ENCODE measurements around the gene AKR1D1.

AKR1D1 gene

GRCh38 chr7:138158739-138159528 lies 82.7 kb downstream of the AKR1D1 start:
- TF ChIP-seq CTCF (IDR thresholded peaks at IDR 0.05; ENCODE audit: low read depth, low read length): no peak

GRCh38 chr7:138161600-138162081 lies 85.4 kb downstream of the AKR1D1 start:
- peak; percentile 60 for TF ChIP-seq CTCF (IDR thresholded peaks at IDR 0.05; ENCODE audit: low read depth, low read length)

More at GRCh38 chr7:138158739-138159528, 82.7 kb downstream of the AKR1D1 start:
- H3K4me3 ChIP-seq (ENCODE audit: low read depth, low read length): no peak overlapping the region

GRCh38 chr7:138162236-138162635 lies 86.0 kb downstream of the AKR1D1 start:
- TF ChIP-seq CTCF (IDR thresholded peaks at IDR 0.05; ENCODE audit: low read depth, low read length): no peak
- no peak overlapping the region for H3K4me3 ChIP-seq (ENCODE audit: low read depth, low read length)

More at GRCh38 chr7:138161600-138162081, 85.4 kb downstream of the AKR1D1 start:
- H3K4me3 ChIP-seq (ENCODE audit: low read depth, low read length): no peak overlapping the region

GRCh38 chr7:138163800-138164199 lies 87.5 kb downstream of the AKR1D1 start:
- H3K4me3 ChIP-seq (ENCODE audit: low read depth, low read length): no peak overlapping the region
- no peak for TF ChIP-seq CTCF (IDR thresholded peaks at IDR 0.05; ENCODE audit: low read depth, low read length)

DNA sequence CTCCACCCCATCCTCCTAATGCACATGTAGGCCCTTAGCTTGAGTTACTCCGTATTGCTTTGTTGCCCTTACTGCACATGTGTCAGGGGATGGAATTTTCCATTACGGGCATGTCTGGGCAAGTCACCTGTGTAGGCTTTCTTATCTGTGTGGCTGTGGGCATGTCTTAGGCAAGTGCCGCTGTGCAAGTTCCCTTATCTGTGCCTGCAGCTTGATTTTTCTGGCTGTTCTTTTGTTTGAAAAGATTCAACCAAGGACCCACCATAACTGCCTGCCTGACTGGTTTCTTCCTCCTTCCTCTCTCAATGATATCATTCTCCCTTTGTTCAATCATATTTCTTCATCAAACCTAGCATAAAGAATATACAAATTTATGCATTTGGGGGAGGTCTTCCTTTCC lies 88.5 kb downstream of the AKR1D1 start:
- TF ChIP-seq CTCF (IDR thresholded peaks at IDR 0.05; ENCODE audit: low read depth, low read length): no peak
- no peak overlapping the region for H3K4me3 ChIP-seq (ENCODE audit: low read depth, low read length)

GRCh38 chr7:138166681-138167080 lies 90.4 kb downstream of the AKR1D1 start:
- TF ChIP-seq CTCF (IDR thresholded peaks at IDR 0.05; ENCODE audit: low read depth, low read length): no peak
- no peak overlapping the region for H3K4me3 ChIP-seq (ENCODE audit: low read depth, low read length)

DNA sequence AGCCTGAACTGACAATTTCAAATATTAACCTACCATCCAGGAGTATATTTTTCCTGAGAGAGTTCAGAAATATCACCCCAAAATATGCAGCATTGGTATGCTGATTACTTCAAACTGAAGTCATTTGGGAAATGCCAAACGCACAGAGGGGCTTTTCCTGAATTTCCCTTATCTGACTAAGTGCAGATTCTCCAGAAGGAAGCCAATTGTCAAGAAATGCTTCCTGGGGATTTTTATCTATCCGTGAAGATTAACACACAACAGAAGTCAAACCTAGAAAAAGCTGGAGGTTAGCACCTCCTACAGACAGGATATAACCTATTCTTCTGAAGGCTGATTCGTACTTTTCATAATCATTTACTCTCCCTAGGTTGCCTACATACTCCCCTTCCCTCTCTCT lies 91.0 kb downstream of the AKR1D1 start:
- no peak for TF ChIP-seq CTCF (IDR thresholded peaks at IDR 0.05; ENCODE audit: low read depth, low read length)
- no peak overlapping the region for H3K4me3 ChIP-seq (ENCODE audit: low read depth, low read length)

Measured in WI38 (cell line).